ENCODE measurements around the gene SH3PXD2A. TPM values are rescaled to one million over a fixed set of nuclear protein-coding genes. Genes with fewer than 3 reads are reported as not detected.

Gene SH3PXD2A
- total and polyA plus RNA-seq, 10 of the 15 experiments (the other 5 are each of a cell fraction or from before 2014, with no cell fraction given), result 0.63 to 14.0 (median 4.4) TPM

DNA sequence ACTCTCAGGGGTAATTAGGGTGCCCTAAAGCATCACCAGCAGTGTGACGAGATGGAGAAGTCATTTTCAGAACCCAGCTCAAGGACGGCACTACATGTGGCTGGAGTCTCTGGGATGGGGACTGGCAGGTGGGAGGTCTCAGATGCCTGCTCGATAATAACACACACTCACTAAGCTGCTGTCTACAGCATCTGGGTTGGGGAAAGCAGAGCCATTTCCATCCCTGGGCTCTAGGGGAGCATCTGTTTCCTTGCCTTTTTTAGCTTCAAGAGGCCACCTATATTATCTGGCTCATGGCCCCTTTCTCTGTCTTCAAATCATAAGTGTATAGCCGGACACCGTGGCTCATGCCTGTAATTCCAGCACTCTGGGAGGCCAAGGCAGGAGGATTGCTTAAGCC lies 79.6 kb downstream of the SH3PXD2A start:
- ChIA-PET CTCF (interaction anchor here (1.0 kb wide), 1 partner anchor 66 kb away, joined by 3 read pairs; no protein-coding TSS in a partner anchor), SMC1A (ENCODE audit: uncharacterized antibody, unreplicated experiment) (interaction anchor here (0.6 to 1.8 kb wide), 3 partner anchors 13 to 35 kb away, joined by 3 to 5 read pairs (median 3); no protein-coding TSS in a partner anchor), POLR2A (interaction anchor here (0.6 to 0.7 kb wide), 2 partner anchors 71 to 471 kb away, joined by 3 read pairs; no protein-coding TSS in a partner anchor), RAD21 (ENCODE audit: unreplicated experiment) (interaction anchor here (0.7 to 0.8 kb wide), 2 partner anchors 65 to 79 kb away, joined by 3 to 4 read pairs; no protein-coding TSS in a partner anchor)
- Histone ChIP-seq H3K79me2 (ENCODE audit: control insufficient read depth, insufficient read depth, low read length) (no peaks in the 10 kb centered on the region), H3K9ac (ENCODE audit: control insufficient read depth, insufficient read depth, low read length) (no peak overlapping the region), H3K27ac (ENCODE audit: control insufficient read depth, insufficient read depth) (no peak overlapping the region), H3K4me1 (ENCODE audit: control insufficient read depth, insufficient read depth, low read length) (peaks cover 12% of the 10 kb centered on the region), H3K36me3 (ENCODE audit: control insufficient read depth in 2 of 2, insufficient read depth in 2 of 2, low read length in 1 of 2) (no peaks in the 10 kb centered on the region), H3K4me3 (no peak overlapping the region), H3K4me2 (ENCODE audit: control insufficient read depth, insufficient read depth) (no peak overlapping the region), H3K9me3 (replicated peaks; ENCODE audit: control insufficient read depth, insufficient read depth, low read length) (no peaks in the 10 kb centered on the region; the same call in 2 of the 3 replicates), H2AFZ (ENCODE audit: control insufficient read depth, low read depth, low read length) (no peak overlapping the region), H4K20me1 (ENCODE audit: control insufficient read depth, insufficient read depth) (no peaks in the 10 kb centered on the region), H3K27me3 (replicated peaks in 1 of 2; ENCODE audit: control insufficient read depth in 2 of 2, insufficient read depth in 2 of 2, low read length in 1 of 2) (no peaks in the 10 kb centered on the region; a peak in 1 of 4 replicates)
- no peak for DNase-seq (ENCODE audit: low read depth, low spot score)
- no TSS peak for BruUV-seq (replicated peaks)
- intact Hi-C loops (cut with micrococcal nuclease; ENCODE audit: unreplicated experiment), result no loop called here
- TF ChIP-seq NRF1 (conservative IDR thresholded peaks at IDR 0.05; ENCODE audit: low read depth, low read length) (no peak), POLR2AphosphoS2 (IDR thresholded peaks at IDR 0.05; ENCODE audit: low read depth, low read length) (no peak), FOXK2 (IDR thresholded peaks at IDR 0.05) (no peak), MXI1 (IDR thresholded peaks at IDR 0.05; ENCODE audit: low read depth, low read length) (no peak), SPI1 (IDR thresholded peaks at IDR 0.05; ENCODE audit: borderline replicate concordance, insufficient read depth, low read depth, low read length) (no peak), LARP7 (IDR thresholded peaks at IDR 0.05) (no peak), STAT1 (conservative IDR thresholded peaks at IDR 0.05) (no peak), MEF2B (IDR thresholded peaks at IDR 0.05; ENCODE audit: partially characterized antibody, poor library complexity, severe bottlenecking) (no peak), RELA (IDR thresholded peaks at IDR 0.05; ENCODE audit: borderline replicate concordance, partially characterized antibody) (no peak), EGR1 (IDR thresholded peaks at IDR 0.05; ENCODE audit: borderline replicate concordance in 1 of 2, low read depth in 2 of 2, low read length in 2 of 2) (no peak)
- TF ChIP-seq, protein P1, sequence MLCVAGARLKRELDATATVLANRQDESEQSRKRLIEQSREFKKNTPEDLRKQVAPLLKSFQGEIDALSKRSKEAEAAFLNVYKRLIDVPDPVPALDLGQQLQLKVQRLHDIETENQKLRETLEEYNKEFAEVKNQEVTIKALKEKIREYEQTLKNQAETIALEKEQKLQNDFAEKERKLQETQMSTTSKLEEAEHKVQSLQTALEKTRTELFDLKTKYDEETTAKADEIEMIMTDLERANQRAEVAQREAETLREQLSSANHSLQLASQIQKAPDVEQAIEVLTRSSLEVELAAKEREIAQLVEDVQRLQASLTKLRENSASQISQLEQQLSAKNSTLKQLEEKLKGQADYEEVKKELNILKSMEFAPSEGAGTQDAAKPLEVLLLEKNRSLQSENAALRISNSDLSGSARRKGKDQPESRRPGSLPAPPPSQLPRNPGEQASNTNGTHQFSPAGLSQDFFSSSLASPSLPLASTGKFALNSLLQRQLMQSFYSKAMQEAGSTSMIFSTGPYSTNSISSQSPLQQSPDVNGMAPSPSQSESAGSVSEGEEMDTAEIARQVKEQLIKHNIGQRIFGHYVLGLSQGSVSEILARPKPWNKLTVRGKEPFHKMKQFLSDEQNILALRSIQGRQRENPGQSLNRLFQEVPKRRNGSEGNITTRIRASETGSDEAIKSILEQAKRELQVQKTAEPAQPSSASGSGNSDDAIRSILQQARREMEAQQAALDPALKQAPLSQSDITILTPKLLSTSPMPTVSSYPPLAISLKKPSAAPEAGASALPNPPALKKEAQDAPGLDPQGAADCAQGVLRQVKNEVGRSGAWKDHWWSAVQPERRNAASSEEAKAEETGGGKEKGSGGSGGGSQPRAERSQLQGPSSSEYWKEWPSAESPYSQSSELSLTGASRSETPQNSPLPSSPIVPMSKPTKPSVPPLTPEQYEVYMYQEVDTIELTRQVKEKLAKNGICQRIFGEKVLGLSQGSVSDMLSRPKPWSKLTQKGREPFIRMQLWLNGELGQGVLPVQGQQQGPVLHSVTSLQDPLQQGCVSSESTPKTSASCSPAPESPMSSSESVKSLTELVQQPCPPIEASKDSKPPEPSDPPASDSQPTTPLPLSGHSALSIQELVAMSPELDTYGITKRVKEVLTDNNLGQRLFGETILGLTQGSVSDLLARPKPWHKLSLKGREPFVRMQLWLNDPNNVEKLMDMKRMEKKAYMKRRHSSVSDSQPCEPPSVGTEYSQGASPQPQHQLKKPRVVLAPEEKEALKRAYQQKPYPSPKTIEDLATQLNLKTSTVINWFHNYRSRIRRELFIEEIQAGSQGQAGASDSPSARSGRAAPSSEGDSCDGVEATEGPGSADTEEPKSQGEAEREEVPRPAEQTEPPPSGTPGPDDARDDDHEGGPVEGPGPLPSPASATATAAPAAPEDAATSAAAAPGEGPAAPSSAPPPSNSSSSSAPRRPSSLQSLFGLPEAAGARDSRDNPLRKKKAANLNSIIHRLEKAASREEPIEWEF (IDR thresholded peaks at IDR 0.05; ENCODE audit: insufficient replicate concordance, low read depth, low read length), result no peak
- TF ChIP-seq, protein P2, sequence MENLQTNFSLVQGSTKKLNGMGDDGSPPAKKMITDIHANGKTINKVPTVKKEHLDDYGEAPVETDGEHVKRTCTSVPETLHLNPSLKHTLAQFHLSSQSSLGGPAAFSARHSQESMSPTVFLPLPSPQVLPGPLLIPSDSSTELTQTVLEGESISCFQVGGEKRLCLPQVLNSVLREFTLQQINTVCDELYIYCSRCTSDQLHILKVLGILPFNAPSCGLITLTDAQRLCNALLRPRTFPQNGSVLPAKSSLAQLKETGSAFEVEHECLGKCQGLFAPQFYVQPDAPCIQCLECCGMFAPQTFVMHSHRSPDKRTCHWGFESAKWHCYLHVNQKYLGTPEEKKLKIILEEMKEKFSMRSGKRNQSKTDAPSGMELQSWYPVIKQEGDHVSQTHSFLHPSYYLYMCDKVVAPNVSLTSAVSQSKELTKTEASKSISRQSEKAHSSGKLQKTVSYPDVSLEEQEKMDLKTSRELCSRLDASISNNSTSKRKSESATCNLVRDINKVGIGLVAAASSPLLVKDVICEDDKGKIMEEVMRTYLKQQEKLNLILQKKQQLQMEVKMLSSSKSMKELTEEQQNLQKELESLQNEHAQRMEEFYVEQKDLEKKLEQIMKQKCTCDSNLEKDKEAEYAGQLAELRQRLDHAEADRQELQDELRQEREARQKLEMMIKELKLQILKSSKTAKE (IDR thresholded peaks at IDR 0.05; ENCODE audit: low read depth, poor library complexity, severe bottlenecking), result no peak
- no peak for FAIRE-seq
- in situ Hi-C loops (cut with MboI), result no loop called here
- WGBS (ENCODE audit: insufficient coverage, insufficient replicate concordance, low lambda C conversion rate, missing lambda C conversion rate), result 69% methylated on average over 5 of the region's 5 CpGs
- ATAC-seq, result no peak

Measured in GM12878 (cell line).